Measurements from ENCODE around the gene ADGRE1.
A peak's percentile ranks its signal among the peaks of the same experiment; 100 is the strongest.

The ADGRE1 gene

GRCh38 chr19:6925801-6926751, 38.7 kb downstream of the ADGRE1 start:
- H3K4me3 ChIP-seq (replicated peaks; ENCODE audit: low read depth, low read length), result no peak overlapping the region
- DNase-seq (ENCODE audit: low read depth), result no peak
- TF ChIP-seq CTCF (IDR thresholded peaks at IDR 0.05; ENCODE audit: low read length, missing control alignments), result no peak

GRCh38 chr19:6930190-6930589, 42.8 kb downstream of the ADGRE1 start:
- DNase-seq (ENCODE audit: low read depth), result no peak
- no peak overlapping the region for H3K4me3 ChIP-seq (replicated peaks; ENCODE audit: low read depth, low read length)
- TF ChIP-seq CTCF (IDR thresholded peaks at IDR 0.05; ENCODE audit: low read length, missing control alignments), result no peak

- TF ChIP-seq CTCF (IDR thresholded peaks at IDR 0.05; ENCODE audit: low read length, missing control alignments), result no peak
- no peak overlapping the region for H3K4me3 ChIP-seq (replicated peaks; ENCODE audit: low read depth, low read length)
- no peak for DNase-seq (ENCODE audit: low read depth)
These were observed 47.7 kb downstream of the ADGRE1 start for GRCh38 chr19:6935069-6935468.

- no peak overlapping the region for H3K4me3 ChIP-seq (replicated peaks; ENCODE audit: low read depth, low read length)
- DNase-seq (ENCODE audit: low read depth), result no peak
- TF ChIP-seq CTCF (IDR thresholded peaks at IDR 0.05; ENCODE audit: low read length, missing control alignments), result no peak
These were observed 48.2 kb downstream of the ADGRE1 start for GRCh38 chr19:6935618-6936017.

GRCh38 chr19:6945733-6946132, 58.4 kb downstream of the ADGRE1 start:
- TF ChIP-seq CTCF (IDR thresholded peaks at IDR 0.05; ENCODE audit: low read length, missing control alignments), result no peak
- no peak for DNase-seq (ENCODE audit: low read depth)
- H3K4me3 ChIP-seq (replicated peaks; ENCODE audit: low read depth, low read length), result no peak overlapping the region

GRCh38 chr19:6947745-6948144, 60.4 kb downstream of the ADGRE1 start:
- H3K4me3 ChIP-seq (replicated peaks; ENCODE audit: low read depth, low read length), result no peak overlapping the region
- peak; percentile 22 for DNase-seq (ENCODE audit: low read depth)
- TF ChIP-seq CTCF (IDR thresholded peaks at IDR 0.05; ENCODE audit: low read length, missing control alignments), result no peak

- no peak for TF ChIP-seq CTCF (IDR thresholded peaks at IDR 0.05; ENCODE audit: low read length, missing control alignments)
- DNase-seq (ENCODE audit: low read depth), result no peak
- no peak overlapping the region for H3K4me3 ChIP-seq (replicated peaks; ENCODE audit: low read depth, low read length)
These were observed 61.5 kb downstream of the ADGRE1 start for GRCh38 chr19:6948884-6949283.
